B cell (primary cell): ENCODE measurements around the gene TIMP2. TPM values are rescaled to one million over a fixed set of nuclear protein-coding genes. Genes with fewer than 3 reads are reported as not detected.

Experiments
- ATAC-seq: fragments of 200-7000 bp; cut with Tn5 transposase; one replicate; pipeline ENCODE4 v1.10.0; 2021; ENCODE audit warnings: low read depth, mild to moderate bottlenecking, moderate number of reproducible peaks, moderate library complexity
- CTCF ChIA-PET: fragments of 350-600 bp; sonication (Branson Sonifier 250); formaldehyde crosslinking; loops from one replicate; lab custom pipeline; 2021; ENCODE audit warnings: antibody characterized with exemption, inconsistent platforms; lab: Charles Lee
- POLR2A ChIA-PET: fragments of 350-600 bp; sonication (Branson Sonifier 250); formaldehyde crosslinking; loops from one replicate; lab custom pipeline; 2021; ENCODE audit warnings: antibody characterized with exemption; lab: Charles Lee
- DNase-seq: peaks from one replicate; pipeline ENCODE4 v3.0.0; 2013
- H2AFZ ChIP-seq: 2 replicates; pipeline ENCODE4 v1.6.1; 2012; ENCODE audit warnings: mild to moderate bottlenecking, low read depth, low read length; ENCODE audit not compliant: insufficient read depth, poor library complexity, severe bottlenecking
- H3K27ac ChIP-seq, 2 donors: 1 replicate in 1 of 2; 2 replicates in 1 of 2; pipeline ENCODE4 v1.5.1; 2012 to 2013; ENCODE audit warnings: low read length in 2 of 2, mild to moderate bottlenecking in 2 of 2, moderate library complexity in 1 of 2
- H3K27me3 ChIP-seq, 4 experiments: fragments of 200-600 bp in 1 of 4; sonication (generic) in 1 of 4; replicated peaks in 1 of 4; 1 replicate in 2 of 4; 2 replicates in 2 of 4; pipeline versions ENCODE4 v1.6.1 to v1.7.0; 2013 to 2016; ENCODE audit warnings: low read length in 3 of 4, mild to moderate bottlenecking in 2 of 4, mixed read lengths in 1 of 4, moderate library complexity in 1 of 4; ENCODE audit not compliant: insufficient read depth in 4 of 4, control insufficient read depth in 3 of 4; ENCODE audit errors: control extremely low read depth in 1 of 4
- H3K36me3 ChIP-seq, 2 experiments: replicated peaks in 1 of 2; 1 replicate in 1 of 2; 2 replicates in 1 of 2; pipeline versions ENCODE4 v1.6.1 to v1.7.1; 2013; ENCODE audit warnings: low read length in 1 of 2; ENCODE audit not compliant: insufficient read depth in 2 of 2, control insufficient read depth in 1 of 2; ENCODE audit errors: control extremely low read depth in 1 of 2, extremely low read depth in 1 of 2
- H3K4me1 ChIP-seq, 2 donors: fragments of 200-600 bp in 1 of 2; sonication (generic) in 1 of 2; 1 replicate in 1 of 2; 2 replicates in 1 of 2; pipeline versions ENCODE4 v1.5.1 to v1.6.1; 2013 to 2017; ENCODE audit warnings: low read length in 2 of 2; ENCODE audit not compliant: control insufficient read depth in 2 of 2, insufficient read depth in 2 of 2
- H3K4me2 ChIP-seq: replicated peaks from 2 replicates; pipeline ENCODE3; 2012; ENCODE audit warnings: mild to moderate bottlenecking, low read depth, low read length; ENCODE audit not compliant: poor library complexity, severe bottlenecking
- H3K4me3 ChIP-seq, 5 experiments: fragments of 200-600 bp in 1 of 5; sonication (generic) in 1 of 5; 1 replicate in 3 of 5; 2 replicates in 2 of 5; pipeline versions ENCODE4 v1.5.1 to v1.7.0; 2011 to 2016; ENCODE audit warnings: low read length in 4 of 5, mild to moderate bottlenecking in 4 of 5, low read depth in 2 of 5, control low read depth in 1 of 5, moderate library complexity in 1 of 5; ENCODE audit not compliant: insufficient read depth in 1 of 5; ENCODE audit errors: control extremely low read depth in 1 of 5, extremely low read depth in 1 of 5
- H3K79me2 ChIP-seq: fragments of 200-600 bp; sonication (generic); one replicate; pipeline ENCODE4 v1.6.0; 2016; ENCODE audit warnings: low read length; ENCODE audit not compliant: control insufficient read depth, insufficient read depth
- H3K9ac ChIP-seq: fragments of 200-600 bp; sonication (generic); 2 replicates; pipeline ENCODE4 v1.6.1; 2017; ENCODE audit warnings: mild to moderate bottlenecking, low read length, moderate library complexity
- H3K9me3 ChIP-seq, 3 donors: one replicate each; pipeline versions ENCODE4 v1.6.1 to v1.7.1; 2013; ENCODE audit warnings: low read length in 2 of 3; ENCODE audit not compliant: control insufficient read depth in 2 of 3, insufficient read depth in 1 of 3; ENCODE audit errors: control extremely low read depth in 1 of 3
- H4K20me1 ChIP-seq: 2 replicates; pipeline ENCODE4 v1.6.0; 2012; ENCODE audit warnings: mild to moderate bottlenecking, low read length; ENCODE audit not compliant: insufficient read depth, control insufficient read depth, poor library complexity, severe bottlenecking
- H3K27ac Mint-ChIP-seq: one replicate; pipeline ENCODE4 v1.8.0; 2021; ENCODE audit warnings: mixed read lengths
- H3K27me3 Mint-ChIP-seq: one replicate; pipeline ENCODE4 v1.8.0; 2021; ENCODE audit warnings: mixed read lengths
- H3K4me1 Mint-ChIP-seq: one replicate; pipeline ENCODE4 v1.8.0; 2021; ENCODE audit warnings: mixed read lengths
- H3K4me3 Mint-ChIP-seq: one replicate; pipeline ENCODE4 v1.8.0; 2021; ENCODE audit warnings: mixed read lengths
- H3K9me3 Mint-ChIP-seq: one replicate; pipeline ENCODE4 v1.8.0; 2022; ENCODE audit warnings: mixed read lengths; ENCODE audit not compliant: insufficient read depth
- EZH2 ChIP-seq: IDR thresholded peaks from 2 replicates; pipeline ENCODE4 v1.6.1; 2012; ENCODE audit warnings: borderline replicate concordance, low read depth, mild to moderate bottlenecking, moderate library complexity, low read length; ENCODE audit not compliant: insufficient read depth, poor library complexity, severe bottlenecking
- WGBS: methylation state at CpG from one replicate; pipeline ENCODE4 v1.1.5; 2013; ENCODE audit warnings: missing lambda C conversion rate; ENCODE audit not compliant: insufficient coverage; 5-methylcytosine and 5-hydroxymethylcytosine counted together
- intact Hi-C: fragments of 100-400 bp; cut with micrococcal nuclease; formaldehyde crosslinking; loops from one replicate; pipeline ENCODE4 v1.10.0; 2022
- polyA plus RNA-seq: library from polyadenylated mRNA; depleted of rRNA; stranded (reverse); fragments of >200 nt; gene quantifications from 2 replicates; pipeline ENCODE4 v1.2.3, GENCODE V29; 2012
- total RNA-seq, 2 donors: library from RNA; stranded (reverse); fragments of 120-200 nt in 1 of 2; gene quantifications; 1 replicate in 1 of 2; 2 replicates in 1 of 2; pipeline versions ENCODE4 v1.2.3 to v1.2.4, GENCODE V29; 2013 to 2022
- TF ChIP-seq, protein P1 (sequence below): fragments of 200-600 bp; IDR thresholded peaks from one replicate; pipeline ENCODE4 v1.8.0; 2022; ENCODE audit warnings: antibody characterized with exemption, mild to moderate bottlenecking

The TIMP2 gene
- total and polyA plus RNA-seq, 2 donors (not counting 1 experiment from before 2014, with no cell fraction given): 4.8 to 10.0 TPM

DNA sequence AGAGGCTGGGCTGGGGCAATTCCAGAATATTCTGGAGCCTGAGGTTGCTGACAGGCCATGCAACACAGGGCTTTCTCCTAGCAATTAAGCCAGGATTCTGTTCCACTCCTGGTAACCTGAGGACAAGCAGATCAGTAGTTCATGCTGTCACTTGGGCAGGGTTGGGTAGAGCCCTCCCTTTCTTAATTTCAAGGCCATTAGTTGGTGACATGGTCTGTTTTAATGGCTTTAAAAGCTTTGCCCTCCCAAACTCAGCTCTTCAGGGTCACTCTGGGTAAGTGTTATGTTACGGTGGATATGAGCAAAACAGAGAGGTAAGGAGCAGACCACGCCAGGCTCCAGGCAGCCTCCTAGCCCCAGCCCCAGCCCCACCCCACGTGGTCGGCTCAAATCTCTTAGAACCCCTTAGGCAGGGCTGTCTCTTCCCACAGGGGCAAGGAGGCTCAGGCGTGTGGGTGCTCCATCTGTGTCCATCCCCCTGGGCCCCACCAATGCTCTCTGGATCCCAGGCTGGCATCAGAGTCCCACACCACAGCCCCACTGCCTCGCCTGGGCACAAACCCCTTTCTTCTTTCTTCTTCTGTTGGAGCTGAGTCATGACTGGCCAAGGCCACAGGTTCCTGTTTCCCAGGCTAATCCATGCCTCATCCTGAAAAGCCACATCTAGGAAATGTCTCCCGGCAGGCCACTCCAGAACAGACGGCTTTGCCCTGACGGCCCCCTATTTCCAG lies 49.7 kb downstream of the TIMP2 start:
- Histone ChIP-seq H3K36me3 (no peaks in the 10 kb centered on the region), H3K4me2 (no peak overlapping the region), H3K4me3 (no peak overlapping the region), H3K27ac (no peak overlapping the region), H3K9ac (no peak overlapping the region), H3K9me3 (no peaks in the 10 kb centered on the region), H3K27me3 (no peaks in the 10 kb centered on the region), H2AFZ (no peak overlapping the region), H3K4me1 (peaks cover 9 to 16% of the 10 kb centered on the region in 2 donors), H3K79me2 (no peaks in the 10 kb centered on the region), H4K20me1 (no peaks in the 10 kb centered on the region)
- Mint-ChIP-seq H3K4me1 (peaks cover 19% of the 10 kb centered on the region), H3K4me3 (no peak overlapping the region), H3K27me3 (peaks cover 15% of the 10 kb centered on the region), H3K27ac (no peak overlapping the region), H3K9me3 (no peaks in the 10 kb centered on the region)
- no peak for TF ChIP-seq EZH2
- TF ChIP-seq, protein P1, sequence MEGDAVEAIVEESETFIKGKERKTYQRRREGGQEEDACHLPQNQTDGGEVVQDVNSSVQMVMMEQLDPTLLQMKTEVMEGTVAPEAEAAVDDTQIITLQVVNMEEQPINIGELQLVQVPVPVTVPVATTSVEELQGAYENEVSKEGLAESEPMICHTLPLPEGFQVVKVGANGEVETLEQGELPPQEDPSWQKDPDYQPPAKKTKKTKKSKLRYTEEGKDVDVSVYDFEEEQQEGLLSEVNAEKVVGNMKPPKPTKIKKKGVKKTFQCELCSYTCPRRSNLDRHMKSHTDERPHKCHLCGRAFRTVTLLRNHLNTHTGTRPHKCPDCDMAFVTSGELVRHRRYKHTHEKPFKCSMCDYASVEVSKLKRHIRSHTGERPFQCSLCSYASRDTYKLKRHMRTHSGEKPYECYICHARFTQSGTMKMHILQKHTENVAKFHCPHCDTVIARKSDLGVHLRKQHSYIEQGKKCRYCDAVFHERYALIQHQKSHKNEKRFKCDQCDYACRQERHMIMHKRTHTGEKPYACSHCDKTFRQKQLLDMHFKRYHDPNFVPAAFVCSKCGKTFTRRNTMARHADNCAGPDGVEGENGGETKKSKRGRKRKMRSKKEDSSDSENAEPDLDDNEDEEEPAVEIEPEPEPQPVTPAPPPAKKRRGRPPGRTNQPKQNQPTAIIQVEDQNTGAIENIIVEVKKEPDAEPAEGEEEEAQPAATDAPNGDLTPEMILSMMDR: no peak
- intact Hi-C loops: no loop called here
- 46% methylated on average over 7 of the region's 9 CpGs for WGBS
- POLR2A ChIA-PET: no interaction called here
- CTCF ChIA-PET: interaction anchor here (2.0 kb wide), 1 partner anchor 10 kb away, joined by 6 read pairs; no protein-coding TSS in a partner anchor
- DNase-seq: no peak
- ATAC-seq: no peak
